A549 (cell line): ENCODE data around the gene HAUS3. TPM values are rescaled to one million over a fixed set of nuclear protein-coding genes. Genes with fewer than 3 reads are reported as not detected.
"Not testable (repeated sequence)": the region's sequence is repeated elsewhere in the genome, so short reads cannot be mapped to it uniquely, and the experiment has no call there.

ENCODE experiments used
- ATAC-seq, 2 experiments: fragments of 200-7000 bp in 1 of 2; fragments of >200 bp in 1 of 2; cut with Nextera tagmentation in 1 of 2; cut with Tn5 transposase in 1 of 2; 3 replicates each; pipeline versions ENCODE4 v1.8.0 to v1.9.1; 2018 to 2020; ENCODE audit warnings: mild to moderate bottlenecking in 1 of 2, moderate library complexity in 1 of 2
- CTCF ChIA-PET: fragments of 300-600 bp; sonication (Branson Sonifier 250); formaldehyde crosslinking; extraction: SDS; loops from one replicate; lab custom pipeline; 2021; ENCODE audit warnings: antibody characterized with exemption, inconsistent platforms; lab: Yijun Ruan, JAX
- POLR2A ChIA-PET: fragments of 350-600 bp; formaldehyde crosslinking; extraction: SDS; loops from one replicate; lab custom pipeline; 2021; ENCODE audit warnings: antibody characterized with exemption, inconsistent platforms; lab: Yijun Ruan, JAX
- DNase-seq, 2 experiments: peaks; one replicate each; pipeline versions ENCODE4 v3.0.0 to v3.0.0-alpha.2; 2011 to 2016; ENCODE audit warnings: low read depth in 1 of 2, low spot score in 1 of 2
- FAIRE-seq: peaks from 2 replicates; lab custom pipeline; 2011; peaks lifted over from hg19 to GRCh38; lab: Jason Lieb, UNC
- H3K27ac ChIP-seq, 2 experiments: fragments of >200 bp; sonication (Bioruptor Twin); formaldehyde crosslinking; 3 replicates each; pipeline ENCODE4 v1.5.1; 2016 to 2017
- H3K4me1 ChIP-seq: fragments of >200 bp; sonication (Bioruptor Twin); formaldehyde crosslinking; 3 replicates; pipeline ENCODE4 v1.6.1; 2016
- H3K4me2 ChIP-seq: fragments of >200 bp; sonication (Bioruptor Twin); formaldehyde crosslinking; 3 replicates; pipeline ENCODE4 v1.6.1; 2016
- H3K4me3 ChIP-seq: fragments of >200 bp; sonication (Bioruptor Twin); formaldehyde crosslinking; 3 replicates; pipeline ENCODE4 v1.5.1; 2016
- H3K9me3 ChIP-seq: fragments of >200 bp; sonication (Bioruptor Twin); formaldehyde crosslinking; 3 replicates; pipeline ENCODE4 v1.6.1; 2016
- CBX2 ChIP-seq: fragments of 200-600 bp; sonication (generic); IDR thresholded peaks from 2 replicates; pipeline ENCODE4 v1.6.1; 2016; ENCODE audit warnings: low read depth, mild to moderate bottlenecking, borderline replicate concordance
- EP300 ChIP-seq, 2 experiments: fragments of >200 bp; sonication (Bioruptor Twin); formaldehyde crosslinking; IDR thresholded peaks; 2 replicates in 1 of 2; 3 replicates in 1 of 2; pipeline ENCODE4 v1.6.1; 2016 to 2017
- FOSB ChIP-seq: fragments of 250-450 bp; sonication (Bioruptor Pico); IDR thresholded peaks from 2 replicates; pipeline ENCODE4 v1.5.0; 2020; ENCODE audit warnings: mild to moderate bottlenecking, moderate library complexity
- FOSL2 ChIP-seq, 2 experiments: fragments of 450-650 bp in 1 of 2; fragments of >200 bp in 1 of 2; sonication (Bioruptor Twin) in 1 of 2; formaldehyde crosslinking; IDR thresholded peaks; 2 replicates each; pipeline versions ENCODE4 v1.5.0 to v1.6.1; 2016 to 2020; ENCODE audit warnings: mild to moderate bottlenecking in 1 of 2, moderate library complexity in 1 of 2
- HEYL ChIP-seq: fragments of 250-450 bp; sonication (Bioruptor Pico); IDR thresholded peaks from 2 replicates; pipeline ENCODE4 v1.8.0; 2021; ENCODE audit warnings: mild to moderate bottlenecking, moderate library complexity
- KDM1A ChIP-seq: fragments of 200-600 bp; sonication (generic); IDR thresholded peaks from 2 replicates; pipeline ENCODE4 v1.6.1; 2016; ENCODE audit warnings: low read depth, mild to moderate bottlenecking
- KDM5A ChIP-seq: fragments of 200-600 bp; sonication (generic); IDR thresholded peaks from 2 replicates; pipeline ENCODE4 v1.6.1; 2016; ENCODE audit warnings: antibody characterized with exemption, mild to moderate bottlenecking
- MAZ ChIP-seq: fragments of 150-350 bp; IDR thresholded peaks from 2 replicates; pipeline ENCODE4 v1.6.1; 2014; ENCODE audit warnings: antibody characterized with exemption, low read depth, low read length, borderline replicate concordance
- POLR2A ChIP-seq: IDR thresholded peaks from 2 replicates; pipeline ENCODE4 v1.6.1; 2012; ENCODE audit warnings: mild to moderate bottlenecking, low read length
- POLR2AphosphoS2 ChIP-seq: conservative IDR thresholded peaks from 2 replicates; pipeline ENCODE4 v1.6.1; 2012; ENCODE audit warnings: low read length, improper control_type of control experiment, inconsistent platforms
- RAD21 ChIP-seq, 2 experiments: fragments of >200 bp in 1 of 2; sonication (Bioruptor Twin) in 1 of 2; formaldehyde crosslinking in 1 of 2; IDR thresholded peaks in 1 of 2; conservative IDR thresholded peaks in 1 of 2; 2 replicates in 1 of 2; 3 replicates in 1 of 2; pipeline ENCODE4 v1.6.1; 2012 to 2018; ENCODE audit warnings: inconsistent platforms in 1 of 2
- RNF2 ChIP-seq: fragments of 200-600 bp; sonication (generic); IDR thresholded peaks from 2 replicates; pipeline ENCODE4 v1.6.1; 2016; ENCODE audit warnings: low read depth, mild to moderate bottlenecking, antibody characterized with exemption, moderate library complexity, borderline replicate concordance
- SMC3 ChIP-seq: fragments of >200 bp; sonication (Bioruptor Twin); formaldehyde crosslinking; IDR thresholded peaks from 3 replicates; pipeline ENCODE4 v1.6.1; 2018; ENCODE audit warnings: inconsistent platforms
- ZFP36 ChIP-seq: fragments of 450-650 bp; IDR thresholded peaks from 2 replicates; pipeline ENCODE4 v1.6.1; 2014; ENCODE audit warnings: borderline replicate concordance; ENCODE audit not compliant: partially characterized antibody
- ZSCAN20 ChIP-seq: fragments of 250-450 bp; sonication (Bioruptor Pico); IDR thresholded peaks from 2 replicates; pipeline ENCODE4 v1.8.0; 2022; ENCODE audit warnings: mild to moderate bottlenecking, moderate library complexity
- WGBS: methylation state at CpG from one replicate; pipeline ENCODE4 v1.1.6; 2017; ENCODE audit errors: missing lambda C conversion rate; 5-methylcytosine and 5-hydroxymethylcytosine counted together
- polyA plus RNA-seq, 4 experiments: library from polyadenylated mRNA; depleted of rRNA in 3 of 4; stranded (reverse); fragments of >200 nt; fragmentation: RNase III in 1 of 4; extraction: RNeasy Plus Mini Kit Qiagen cat#74134 plus additional on column Dnase treatment in 1 of 4; gene quantifications; 2 replicates in 3 of 4; 3 replicates in 1 of 4; pipeline ENCODE4 v1.2.3, GENCODE V29; 2011 to 2017
- TF ChIP-seq, protein P1 (sequence below): fragments of 250-450 bp; sonication (Bioruptor Pico); IDR thresholded peaks from 2 replicates; pipeline ENCODE4 v1.5.0; 2021; ENCODE audit warnings: mild to moderate bottlenecking, moderate library complexity, borderline replicate concordance
- TF ChIP-seq, protein P2 (sequence below): fragments of >200 bp; sonication (Bioruptor Twin); formaldehyde crosslinking; IDR thresholded peaks from 2 replicates; pipeline ENCODE4 v1.6.1; 2016
- TF ChIP-seq, protein P3 (sequence below): fragments of 450-650 bp; IDR thresholded peaks from 2 replicates; pipeline ENCODE4 v1.6.1; 2014; ENCODE audit warnings: antibody characterized with exemption

The HAUS3 gene
- polyA plus RNA-seq, 2 of the 4 experiments (the other 2 are of a cell fraction) = 7.7 to 10.6 TPM

DNA sequence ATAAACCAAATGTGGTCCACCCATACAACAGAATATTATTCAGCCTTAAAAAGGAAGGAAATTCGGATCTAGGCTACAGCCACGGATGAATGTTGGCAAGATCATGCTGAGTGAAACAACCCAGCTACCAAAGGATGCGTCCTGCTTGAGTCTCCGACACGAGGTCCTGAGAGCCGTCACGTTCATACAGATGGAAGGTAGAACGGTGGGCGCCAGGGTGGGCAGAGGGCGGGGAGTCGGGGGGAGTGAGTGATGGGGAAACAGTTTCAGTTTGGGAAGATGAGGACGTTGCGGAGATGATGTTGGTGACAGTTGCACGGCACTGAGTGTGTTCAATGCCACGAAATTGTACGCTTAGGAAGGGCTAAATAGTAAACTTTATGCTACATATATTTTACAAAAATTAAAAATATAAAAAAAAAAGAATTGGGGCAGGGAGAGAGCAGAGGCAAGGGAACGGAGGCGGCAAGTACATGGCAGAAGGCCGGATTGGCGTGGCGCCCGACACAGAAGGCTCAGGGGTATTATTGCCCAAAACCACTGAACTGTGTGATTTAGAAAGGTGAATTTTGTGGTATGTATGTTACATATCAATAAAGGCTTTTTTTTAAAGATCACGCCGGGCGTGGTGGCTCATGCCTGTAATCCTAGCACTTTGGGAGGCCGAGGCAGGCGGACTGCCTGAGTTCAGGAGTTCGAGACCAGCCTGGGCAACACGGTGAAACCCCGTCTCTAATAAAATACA, 34.8 kb upstream of the HAUS3 start:
- H3K4me2 ChIP-seq = no peak overlapping the region

DNA sequence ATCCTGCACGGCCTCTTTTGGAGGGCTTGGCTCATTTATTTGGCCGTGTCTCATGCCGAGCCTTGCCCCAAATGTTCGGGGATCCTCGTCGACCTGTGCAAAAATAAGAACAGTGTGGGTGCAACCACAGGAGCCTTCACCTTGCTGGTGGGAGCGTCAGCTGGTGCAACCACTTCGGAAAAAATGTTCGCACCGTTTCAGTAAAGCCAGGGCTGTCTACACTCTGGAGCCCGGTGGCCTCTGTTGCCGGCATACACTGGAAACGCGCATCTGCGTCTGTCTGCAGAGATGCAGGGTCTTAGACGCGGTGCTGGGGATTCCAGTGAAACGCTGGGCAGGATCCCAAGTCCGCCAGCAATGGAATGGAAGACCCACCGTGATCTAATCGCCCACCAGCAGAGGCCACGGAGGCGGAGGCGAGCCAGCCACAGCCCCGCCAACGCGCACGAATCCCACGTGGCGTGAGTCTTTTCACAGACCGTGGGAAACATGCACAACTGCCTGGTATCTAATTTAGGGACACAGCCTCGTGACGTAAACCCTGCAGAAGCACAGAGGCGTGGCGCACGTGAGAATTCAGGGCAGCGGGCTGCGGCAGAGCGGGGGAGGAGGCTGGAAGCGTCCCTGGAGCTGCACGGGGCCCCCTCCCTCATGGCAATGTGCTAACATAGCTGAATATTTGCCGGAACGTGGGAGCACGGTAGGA, 33.8 kb upstream of the HAUS3 start:
- no peak for ATAC-seq
- H3K27ac ChIP-seq = no peak overlapping the region
- ChIA-PET CTCF (no interaction called here), POLR2A (no interaction called here)
- no peaks in the 10 kb centered on the region for H3K4me1 ChIP-seq
- no peak overlapping the region for H3K4me3 ChIP-seq
- TF ChIP-seq ZSCAN20 (CRISPR knock-in tag) (no peak), RAD21 (conservative IDR thresholded peaks at IDR 0.05 in 1 of 2, IDR thresholded peaks at IDR 0.05 in 1 of 2) (no peak), HEYL (no peak), SMC3 (no peak), POLR2A (no peak), EP300 (IDR thresholded peaks at IDR 0.05) (no peak), KDM5A (no peak), KDM1A (no peak), MAZ (no peak)
- TF ChIP-seq, protein P1, sequence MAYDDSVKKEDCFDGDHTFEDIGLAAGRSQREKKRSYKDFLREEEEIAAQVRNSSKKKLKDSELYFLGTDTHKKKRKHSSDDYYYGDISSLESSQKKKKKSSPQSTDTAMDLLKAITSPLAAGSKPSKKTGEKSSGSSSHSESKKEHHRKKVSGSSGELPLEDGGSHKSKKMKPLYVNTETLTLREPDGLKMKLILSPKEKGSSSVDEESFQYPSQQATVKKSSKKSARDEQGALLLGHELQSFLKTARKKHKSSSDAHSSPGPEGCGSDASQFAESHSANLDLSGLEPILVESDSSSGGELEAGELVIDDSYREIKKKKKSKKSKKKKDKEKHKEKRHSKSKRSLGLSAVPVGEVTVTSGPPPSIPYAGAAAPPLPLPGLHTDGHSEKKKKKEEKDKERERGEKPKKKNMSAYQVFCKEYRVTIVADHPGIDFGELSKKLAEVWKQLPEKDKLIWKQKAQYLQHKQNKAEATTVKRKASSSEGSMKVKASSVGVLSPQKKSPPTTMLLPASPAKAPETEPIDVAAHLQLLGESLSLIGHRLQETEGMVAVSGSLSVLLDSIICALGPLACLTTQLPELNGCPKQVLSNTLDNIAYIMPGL (CRISPR knock-in tag) = no peak
- TF ChIP-seq, protein P2, sequence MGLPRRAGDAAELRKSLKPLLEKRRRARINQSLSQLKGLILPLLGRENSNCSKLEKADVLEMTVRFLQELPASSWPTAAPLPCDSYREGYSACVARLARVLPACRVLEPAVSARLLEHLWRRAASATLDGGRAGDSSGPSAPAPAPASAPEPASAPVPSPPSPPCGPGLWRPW = no peak
- TF ChIP-seq, protein P3, sequence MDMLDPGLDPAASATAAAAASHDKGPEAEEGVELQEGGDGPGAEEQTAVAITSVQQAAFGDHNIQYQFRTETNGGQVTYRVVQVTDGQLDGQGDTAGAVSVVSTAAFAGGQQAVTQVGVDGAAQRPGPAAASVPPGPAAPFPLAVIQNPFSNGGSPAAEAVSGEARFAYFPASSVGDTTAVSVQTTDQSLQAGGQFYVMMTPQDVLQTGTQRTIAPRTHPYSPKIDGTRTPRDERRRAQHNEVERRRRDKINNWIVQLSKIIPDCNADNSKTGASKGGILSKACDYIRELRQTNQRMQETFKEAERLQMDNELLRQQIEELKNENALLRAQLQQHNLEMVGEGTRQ = no peak
- H3K4me2 ChIP-seq = no peak overlapping the region
- no peak for FAIRE-seq
- DNase-seq = no peak
- 89% methylated on average over 44 of the region's 44 CpGs for WGBS
- no peaks in the 10 kb centered on the region for H3K9me3 ChIP-seq

More for the DNA sequence above, 34.8 kb upstream of the HAUS3 start:
- H3K4me3 ChIP-seq = no peak overlapping the region
- TF ChIP-seq ZFP36 = no peak
- TF ChIP-seq, protein P2 = no peak
- no peak for TF ChIP-seq POLR2AphosphoS2
- no peak for TF ChIP-seq RNF2
- TF ChIP-seq FOSL2 (IDR thresholded peaks at IDR 0.05) = no peak
- no peak for TF ChIP-seq FOSL2 (CRISPR knock-in tag; IDR thresholded peaks at IDR 0.05)
- no peak for TF ChIP-seq FOSB
- TF ChIP-seq CBX2 = no peak
- no peak for TF ChIP-seq MAZ
- 89% methylated on average over 29 of the region's 30 CpGs for WGBS
- no peak for FAIRE-seq
- H3K4me1 ChIP-seq = no peaks in the 10 kb centered on the region
- ATAC-seq = no peak
- DNase-seq = no peak
- H3K27ac ChIP-seq = no peak overlapping the region
- ChIA-PET CTCF (no interaction called here), POLR2A (no interaction called here)
- H3K9me3 ChIP-seq = no peaks in the 10 kb centered on the region

DNA sequence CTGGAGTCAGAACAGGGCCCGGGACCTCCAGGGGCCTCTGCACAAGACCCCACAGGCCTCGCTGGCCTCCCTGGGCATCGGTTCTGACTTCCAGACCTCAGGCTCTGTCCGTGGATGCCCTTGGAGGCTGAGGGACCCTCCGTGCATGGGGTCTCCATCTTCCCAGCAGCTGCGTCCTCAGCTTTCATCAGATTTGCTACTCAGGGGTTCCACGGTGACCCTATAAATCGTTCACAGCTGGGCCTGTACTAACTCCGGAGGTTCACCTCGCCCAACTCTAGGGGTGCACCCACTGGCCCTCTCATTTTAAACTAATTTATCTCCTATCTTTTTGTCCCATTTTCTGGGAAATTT, 33.1 kb upstream of the HAUS3 start:
- ATAC-seq, H3K27ac ChIP-seq, FAIRE-seq, H3K4me2 ChIP-seq, POLR2A ChIA-PET, H3K4me1 ChIP-seq, DNase-seq, H3K9me3 ChIP-seq, H3K4me3 ChIP-seq: not testable (repeated sequence)
- CTCF ChIA-PET = interaction anchor here (1.2 kb wide), 1 partner anchor 167 kb away, joined by 3 read pairs; no protein-coding TSS in a partner anchor
- 72% methylated on average over 8 of the region's 10 CpGs for WGBS
